ACHN (cell line): ENCODE measurements around the gene MDFIC2.

Experiments used
- DNase-seq: peaks from one replicate; pipeline ENCODE4 v3.0.0-alpha.2; 2015
- in situ Hi-C: cut with HindIII; loops from 2 replicates; pipeline ENCODE4 v1.10.0; 2017; ENCODE audit warnings: low sequenced_read_pairs, low pct_ligation_motif_present, low pct_unique_long_range_greater_than_20kb

The MDFIC2 gene

GRCh38 chr3:70201975-70202374 is 110.5 kb downstream of the MDFIC2 start:
- no peak for DNase-seq
- in situ Hi-C loops, result no loop called here

GRCh38 chr3:70189884-70190473 is 122.5 kb downstream of the MDFIC2 start:
- DNase-seq, result no peak
- in situ Hi-C loops, result no loop called here

GRCh38 chr3:70186221-70186620 is 126.2 kb downstream of the MDFIC2 start:
- DNase-seq, result no peak
- in situ Hi-C loops, result no loop called here

DNA sequence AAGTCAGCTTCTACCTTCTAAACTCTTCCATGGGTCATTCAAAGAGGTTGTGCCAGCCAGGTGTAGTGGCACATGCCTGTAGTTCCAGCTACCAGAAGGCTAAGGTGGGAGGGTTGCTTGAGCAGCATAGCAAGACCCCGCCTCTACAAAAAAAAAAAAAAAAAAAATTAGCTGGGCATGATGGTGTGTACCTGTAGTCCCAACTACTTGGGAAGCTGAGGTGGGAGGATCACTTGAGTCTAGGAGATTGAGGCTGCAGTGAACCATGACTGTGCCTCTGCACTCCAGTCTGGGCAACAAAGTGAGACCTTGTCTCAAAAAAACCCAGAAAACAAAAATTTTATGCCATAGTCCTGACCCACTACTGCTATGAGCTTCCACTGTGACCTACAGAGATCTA is 126.8 kb downstream of the MDFIC2 start:
- in situ Hi-C loops, result no loop called here

DNA sequence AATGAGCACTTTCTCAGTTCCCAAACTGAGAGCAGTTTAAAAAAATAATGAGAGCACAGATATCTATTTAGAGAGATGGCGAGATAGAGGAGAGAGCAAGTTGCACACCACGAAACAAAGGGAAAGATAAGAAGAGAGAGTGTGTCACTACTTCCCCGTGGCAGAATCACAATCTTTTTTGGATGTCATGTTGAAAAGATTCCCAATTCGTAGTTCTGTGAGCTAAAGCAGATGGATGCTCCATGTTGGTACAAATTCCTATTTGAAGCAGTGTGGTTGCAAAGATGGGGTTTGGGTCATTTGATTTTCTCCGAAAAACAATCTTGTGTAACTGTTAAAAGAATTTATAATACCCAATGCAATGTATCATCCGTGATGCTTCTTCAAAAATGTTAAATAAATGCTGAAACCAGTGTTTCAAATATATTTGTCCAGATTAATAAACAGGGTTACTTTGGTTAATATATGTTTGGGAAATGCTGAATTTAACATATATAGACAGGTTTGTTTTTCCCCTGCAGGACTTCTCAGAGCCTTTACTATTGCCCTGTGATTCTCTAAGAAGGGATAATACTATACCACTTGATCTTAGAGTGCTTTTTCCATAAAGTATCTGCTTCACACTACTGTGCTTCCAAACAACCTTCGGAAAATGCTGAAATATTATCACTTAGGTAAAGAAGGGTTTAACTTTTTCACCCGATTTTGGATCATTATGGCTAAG is 128.5 kb downstream of the MDFIC2 start:
- DNase-seq, result no peak
- in situ Hi-C loops, result no loop called here

More for the DNA sequence above, 126.8 kb downstream of the MDFIC2 start:
- DNase-seq, result no peak

- DNase-seq, result no peak
- in situ Hi-C loops, result no loop called here
Observed at GRCh38 chr3:70182166-70182565, 130.3 kb downstream of the MDFIC2 start.

- in situ Hi-C loops, result no loop called here
Observed at GRCh38 chr3:70180664-70181063, 131.8 kb downstream of the MDFIC2 start.

GRCh38 chr3:70179111-70179510 is 133.3 kb downstream of the MDFIC2 start:
- in situ Hi-C loops, result no loop called here
- DNase-seq, result no peak

More at GRCh38 chr3:70180664-70181063, 131.8 kb downstream of the MDFIC2 start:
- DNase-seq, result no peak

DNA sequence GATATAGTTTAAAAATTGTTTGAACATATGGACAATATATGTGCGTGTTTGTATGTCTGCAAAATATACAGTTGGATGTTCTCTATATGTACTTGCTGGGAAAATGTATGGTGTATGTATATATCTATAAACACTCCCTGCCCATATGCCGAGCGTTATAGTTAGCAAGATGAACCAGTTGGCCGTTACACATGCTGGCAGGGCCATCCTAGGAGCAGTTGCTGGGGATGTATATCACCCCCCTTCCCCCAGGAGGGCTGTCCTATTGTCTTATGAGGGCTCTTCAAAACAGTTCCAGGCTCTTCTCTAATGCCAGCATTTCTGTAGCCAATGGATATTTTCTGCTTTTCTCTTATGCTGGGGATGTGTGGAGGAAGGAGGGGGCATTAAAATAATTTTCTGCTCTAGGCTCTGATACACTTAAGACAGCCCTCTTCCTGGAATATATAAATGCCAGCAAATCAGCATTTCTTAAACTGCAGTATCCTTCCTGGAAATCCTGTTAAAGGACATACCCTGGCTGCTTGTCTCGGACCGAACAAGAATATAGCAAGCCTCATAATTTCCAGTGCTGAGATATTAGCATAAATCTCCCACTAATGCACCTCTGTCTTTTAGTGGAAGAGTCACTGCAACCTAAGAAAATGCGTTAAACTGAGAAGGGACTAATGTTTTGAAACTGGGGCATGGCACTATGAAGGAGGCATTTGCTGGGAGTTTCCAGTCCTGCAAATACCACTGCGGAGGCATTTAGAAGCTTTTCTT is 134.4 kb downstream of the MDFIC2 start:
- in situ Hi-C loops, result no loop called here
- no peak for DNase-seq

GRCh38 chr3:70176224-70176623 is 136.2 kb downstream of the MDFIC2 start:
- in situ Hi-C loops, result no loop called here
- no peak for DNase-seq

- in situ Hi-C loops, result no loop called here
Observed at GRCh38 chr3:70156808-70157207, 155.6 kb downstream of the MDFIC2 start.

DNA sequence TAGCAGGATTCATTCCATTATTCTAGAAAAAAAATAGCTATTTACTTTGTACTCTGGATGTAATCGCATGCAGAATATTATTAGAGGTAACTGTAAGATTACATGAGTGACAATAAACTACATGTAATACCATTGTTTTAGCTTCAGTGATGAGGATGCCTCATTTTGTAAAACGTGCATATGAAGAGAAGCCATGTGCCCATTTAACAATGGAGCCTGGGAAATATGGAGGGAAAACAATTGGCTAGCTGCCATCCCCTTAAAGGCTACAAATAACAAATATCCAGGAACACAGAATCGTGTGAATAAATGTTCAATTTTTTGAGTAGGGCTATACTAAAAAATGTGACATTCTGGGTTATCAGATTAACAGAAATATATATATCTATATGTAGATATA is 161.8 kb downstream of the MDFIC2 start:
- DNase-seq, result no peak
- in situ Hi-C loops, result no loop called here

More at GRCh38 chr3:70156808-70157207, 155.6 kb downstream of the MDFIC2 start:
- no peak for DNase-seq

GRCh38 chr3:70149714-70150400 is 162.6 kb downstream of the MDFIC2 start:
- DNase-seq, result no peak
- in situ Hi-C loops, result no loop called here
